AG09309 (cell line): ENCODE results near the gene ELFN1.

Source experiments
- DNase-seq: peaks from one replicate; pipeline ENCODE4 v3.0.0-alpha.2; 2010; ENCODE audit warnings: low read depth
- H3K4me3 ChIP-seq: 2 replicates; pipeline ENCODE4 v1.5.1; 2011; ENCODE audit warnings: mild to moderate bottlenecking, low read depth, low read length, moderate library complexity; ENCODE audit not compliant: control insufficient read depth
- CTCF ChIP-seq: IDR thresholded peaks from 2 replicates; pipeline ENCODE4 v1.5.1; 2011; ENCODE audit warnings: mild to moderate bottlenecking, low read depth, low read length, inconsistent platforms; ENCODE audit not compliant: insufficient read depth, control insufficient read depth; ENCODE audit errors: missing control alignments

Gene ELFN1

GRCh38 chr7:1750541-1751021 is 80.5 kb downstream of the ELFN1 start:
- no peak overlapping the region for H3K4me3 ChIP-seq
- TF ChIP-seq CTCF, result no peak
- no peak for DNase-seq

- no peak overlapping the region for H3K4me3 ChIP-seq
- no peak for DNase-seq
- no peak for TF ChIP-seq CTCF
Observed at GRCh38 chr7:1752111-1752510, 82.0 kb downstream of the ELFN1 start.

GRCh38 chr7:1752771-1753563 is 82.9 kb downstream of the ELFN1 start:
- no peak for TF ChIP-seq CTCF
- no peak overlapping the region for H3K4me3 ChIP-seq
- DNase-seq, result no peak

GRCh38 chr7:1753564-1753867 is 83.4 kb downstream of the ELFN1 start:
- DNase-seq, result no peak
- TF ChIP-seq CTCF, result no peak
- no peak overlapping the region for H3K4me3 ChIP-seq

GRCh38 chr7:1754345-1754908 is 84.3 kb downstream of the ELFN1 start:
- TF ChIP-seq CTCF, result no peak
- DNase-seq, result no peak
- H3K4me3 ChIP-seq, result no peak overlapping the region

- H3K4me3 ChIP-seq, result no peak overlapping the region
- DNase-seq, result no peak
- TF ChIP-seq CTCF, result no peak
Observed at GRCh38 chr7:1755783-1756625, 85.9 kb downstream of the ELFN1 start.
